H9 (cell line): Measurements from ENCODE around the gene SMLR1. TPM values are rescaled to one million over a fixed set of nuclear protein-coding genes. Genes with fewer than 3 reads are reported as not detected.

ENCODE experiments used
- DNase-seq: peaks from one replicate; pipeline ENCODE4 v3.0.0-alpha.2; 2017
- H2AFZ ChIP-seq: one replicate; pipeline ENCODE4 v1.6.1; 2013; ENCODE audit warnings: mild to moderate bottlenecking, low read length, control low read depth, moderate library complexity
- H2AK5ac ChIP-seq: 2 replicates; pipeline ENCODE4 v1.6.1; 2013; ENCODE audit warnings: low read length, control low read depth, mixed read lengths; ENCODE audit not compliant: insufficient read length
- H2BK120ac ChIP-seq: one replicate; pipeline ENCODE4 v1.6.1; 2013; ENCODE audit warnings: low read depth, mild to moderate bottlenecking, low read length, control low read depth, inconsistent platforms; ENCODE audit not compliant: poor library complexity, severe bottlenecking
- H2BK12ac ChIP-seq: 2 replicates; pipeline ENCODE4 v1.6.1; 2013; ENCODE audit warnings: low read length, control low read depth, mixed read lengths, low read depth; ENCODE audit not compliant: insufficient read length
- H2BK15ac ChIP-seq: 2 replicates; pipeline ENCODE4 v1.6.1; 2013; ENCODE audit warnings: low read depth, low read length, control low read depth
- H2BK20ac ChIP-seq: one replicate; pipeline ENCODE4 v1.6.1; 2013; ENCODE audit warnings: low read depth, mild to moderate bottlenecking, low read length, control low read depth, inconsistent platforms; ENCODE audit not compliant: poor library complexity, severe bottlenecking
- H2BK5ac ChIP-seq: 2 replicates; pipeline ENCODE4 v1.6.1; 2013; ENCODE audit warnings: low read length, control low read depth, mixed read lengths; ENCODE audit not compliant: insufficient read length
- H3K14ac ChIP-seq: 2 replicates; pipeline ENCODE4 v1.6.1; 2013; ENCODE audit warnings: low read length, control low read depth; ENCODE audit not compliant: insufficient read depth
- H3K18ac ChIP-seq: 2 replicates; pipeline ENCODE4 v1.6.1; 2013; ENCODE audit warnings: low read depth, mild to moderate bottlenecking, mixed read lengths, low read length, control low read depth; ENCODE audit not compliant: insufficient read length
- H3K23ac ChIP-seq: 2 replicates; pipeline ENCODE4 v1.6.1; 2013; ENCODE audit warnings: low read length, control low read depth, mixed read lengths, low read depth; ENCODE audit not compliant: insufficient read length
- H3K23me2 ChIP-seq: 2 replicates; pipeline ENCODE4 v1.6.1; 2013; ENCODE audit warnings: low read depth, mild to moderate bottlenecking, mixed read lengths, low read length, control low read depth; ENCODE audit not compliant: insufficient read length, poor library complexity, severe bottlenecking
- H3K27ac ChIP-seq: 2 replicates; pipeline ENCODE4 v1.5.1; 2013; ENCODE audit warnings: low read length, control low read depth, mixed read lengths, low read depth; ENCODE audit not compliant: insufficient read length
- H3K27me3 ChIP-seq: 2 replicates; pipeline ENCODE4 v1.6.1; 2013; ENCODE audit warnings: low read length, control low read depth, inconsistent platforms; ENCODE audit not compliant: insufficient read depth
- H3K4ac ChIP-seq: 2 replicates; pipeline ENCODE4 v1.6.1; 2013; ENCODE audit warnings: low read depth, mild to moderate bottlenecking, control low read depth, inconsistent platforms, low read length, moderate library complexity
- H3K4me1 ChIP-seq: 2 replicates; pipeline ENCODE4 v1.6.1; 2013; ENCODE audit warnings: low read length, control low read depth, inconsistent platforms; ENCODE audit not compliant: insufficient read depth
- H3K4me2 ChIP-seq: 2 replicates; pipeline ENCODE4 v1.6.1; 2013; ENCODE audit warnings: low read length, control low read depth, mixed read lengths; ENCODE audit not compliant: insufficient read length, insufficient read depth
- H3K56ac ChIP-seq: 2 replicates; pipeline ENCODE4 v1.6.1; 2013; ENCODE audit warnings: low read depth, mild to moderate bottlenecking, mixed read lengths, low read length, control low read depth; ENCODE audit not compliant: insufficient read length
- H3K79me1 ChIP-seq: 2 replicates; pipeline ENCODE4 v1.6.1; 2013; ENCODE audit warnings: low read depth, mild to moderate bottlenecking, moderate library complexity, low read length, control low read depth, inconsistent platforms; ENCODE audit not compliant: insufficient read depth, poor library complexity, severe bottlenecking
- H3K79me2 ChIP-seq: 2 replicates; pipeline ENCODE4 v1.6.1; 2013; ENCODE audit warnings: low read length, control low read depth, inconsistent platforms; ENCODE audit not compliant: insufficient read depth
- H3K9ac ChIP-seq: 2 replicates; pipeline ENCODE4 v1.6.1; 2013; ENCODE audit warnings: low read length, control low read depth, mixed read lengths; ENCODE audit not compliant: insufficient read length; ENCODE audit errors: extremely low read depth
- H3K9me3 ChIP-seq: one replicate; pipeline ENCODE4 v1.6.1; 2013; ENCODE audit warnings: low read depth, low read length, inconsistent platforms; ENCODE audit not compliant: control insufficient read depth
- H3T11ph ChIP-seq: one replicate; pipeline ENCODE4 v1.6.1; 2013; ENCODE audit warnings: mild to moderate bottlenecking, low read length, control low read depth, inconsistent platforms
- H4K20me1 ChIP-seq: one replicate; pipeline ENCODE4 v1.6.1; 2013; ENCODE audit not compliant: control insufficient read depth, insufficient read length, insufficient read depth
- H4K5ac ChIP-seq: 2 replicates; pipeline ENCODE4 v1.6.1; 2013; ENCODE audit warnings: low read depth, mild to moderate bottlenecking, mixed read lengths, low read length, control low read depth; ENCODE audit not compliant: insufficient read length
- H4K8ac ChIP-seq: replicated peaks from 2 replicates; pipeline ENCODE4 v1.6.1; 2013; ENCODE audit warnings: low read length, control low read depth, mixed read lengths, low read depth; ENCODE audit not compliant: insufficient read length
- H4K91ac ChIP-seq: 2 replicates; pipeline ENCODE4 v1.6.1; 2013; ENCODE audit warnings: low read depth, mild to moderate bottlenecking, moderate library complexity, mixed read lengths, low read length, control low read depth; ENCODE audit not compliant: insufficient read length
- H3K27ac Mint-ChIP-seq, 3 experiments: 2 replicates in 2 of 3; 3 replicates in 1 of 3; pipeline ENCODE4 v1.8.0; 2020 to 2021; ENCODE audit warnings: mixed read lengths in 3 of 3, mild to moderate bottlenecking in 1 of 3, moderate library complexity in 1 of 3
- H3K27me3 Mint-ChIP-seq: 2 replicates; pipeline ENCODE4 v1.8.0; 2021; ENCODE audit warnings: low read depth, mild to moderate bottlenecking, moderate library complexity, mixed read lengths
- H3K36me3 Mint-ChIP-seq, 3 experiments: 2 replicates in 2 of 3; 3 replicates in 1 of 3; pipeline ENCODE4 v1.8.0; 2020 to 2021; ENCODE audit warnings: low read depth in 3 of 3, mixed read lengths in 3 of 3; ENCODE audit not compliant: insufficient read depth in 1 of 3
- H3K4me1 Mint-ChIP-seq, 2 experiments: 2 replicates each; pipeline ENCODE4 v1.8.0; 2020; ENCODE audit warnings: mixed read lengths in 2 of 2
- H3K4me3 Mint-ChIP-seq, 2 experiments: 2 replicates in 1 of 2; 3 replicates in 1 of 2; pipeline ENCODE4 v1.8.0; 2020 to 2021; ENCODE audit warnings: mild to moderate bottlenecking in 2 of 2, mixed read lengths in 2 of 2, moderate library complexity in 1 of 2
- H3K9me3 Mint-ChIP-seq, 2 experiments: 2 replicates in 1 of 2; 3 replicates in 1 of 2; pipeline ENCODE4 v1.8.0; 2020; ENCODE audit warnings: mild to moderate bottlenecking in 2 of 2, mixed read lengths in 2 of 2, moderate library complexity in 1 of 2
- WGBS: extraction: QIAGEN DNeasy Blood & Tissue Kit; methylation state at CpG from one replicate; pipeline ENCODE4 v1.1.7; 2013; ENCODE audit warnings: missing lambda C conversion rate, low lambda C conversion rate, mixed read lengths; ENCODE audit not compliant: insufficient read length; ENCODE audit errors: extremely low coverage; 5-methylcytosine and 5-hydroxymethylcytosine counted together
- total RNA-seq: library from RNA; stranded (reverse); gene quantifications from 2 replicates; pipeline ENCODE4 v1.2.1, GENCODE V29; 2021
- TF ChIP-seq, protein P1 (sequence below): fragments of 200-600 bp; sonication (generic); conservative IDR thresholded peaks from 3 replicates; pipeline ENCODE4 v1.8.0; 2021; ENCODE audit warnings: antibody characterized with exemption, mild to moderate bottlenecking

SMLR1 gene
- total RNA-seq, 1 experiment from 2014 or later: not detected

DNA sequence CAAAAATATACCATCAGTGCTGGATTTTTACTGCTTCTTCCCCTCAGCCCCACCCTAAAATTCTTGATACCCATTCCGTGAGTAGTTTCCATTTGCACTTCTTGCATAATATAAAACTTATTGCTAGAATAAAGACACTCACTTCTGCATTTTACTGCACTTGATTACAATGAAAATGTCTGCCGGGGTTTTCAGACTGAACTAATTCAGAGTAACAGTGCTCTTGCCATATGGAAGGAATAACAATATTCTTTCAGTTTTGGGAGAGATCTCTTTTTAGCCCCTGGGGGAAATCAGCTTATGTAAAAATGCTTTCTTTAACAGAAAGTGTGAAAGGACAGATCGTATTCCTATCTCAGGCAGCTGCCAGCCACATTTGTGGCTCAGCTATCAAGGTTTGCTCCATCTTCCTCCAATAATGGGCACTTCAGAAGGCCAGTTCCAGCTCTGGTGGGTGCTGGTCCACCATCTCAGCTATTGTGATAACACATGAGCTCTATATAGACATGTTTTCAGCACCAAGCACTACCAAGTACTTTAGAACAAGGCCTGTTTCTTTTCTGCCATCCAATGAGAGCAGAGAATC, 8.9 kb downstream of the SMLR1 start:
- no peak overlapping the region for H3K18ac ChIP-seq
- H4K8ac ChIP-seq: no peak overlapping the region
- H3K23me2 ChIP-seq: no peaks in the 10 kb centered on the region
- no peaks in the 10 kb centered on the region for H3K9me3 ChIP-seq
- no peak overlapping the region for H3K56ac ChIP-seq
- TF ChIP-seq, protein P1, sequence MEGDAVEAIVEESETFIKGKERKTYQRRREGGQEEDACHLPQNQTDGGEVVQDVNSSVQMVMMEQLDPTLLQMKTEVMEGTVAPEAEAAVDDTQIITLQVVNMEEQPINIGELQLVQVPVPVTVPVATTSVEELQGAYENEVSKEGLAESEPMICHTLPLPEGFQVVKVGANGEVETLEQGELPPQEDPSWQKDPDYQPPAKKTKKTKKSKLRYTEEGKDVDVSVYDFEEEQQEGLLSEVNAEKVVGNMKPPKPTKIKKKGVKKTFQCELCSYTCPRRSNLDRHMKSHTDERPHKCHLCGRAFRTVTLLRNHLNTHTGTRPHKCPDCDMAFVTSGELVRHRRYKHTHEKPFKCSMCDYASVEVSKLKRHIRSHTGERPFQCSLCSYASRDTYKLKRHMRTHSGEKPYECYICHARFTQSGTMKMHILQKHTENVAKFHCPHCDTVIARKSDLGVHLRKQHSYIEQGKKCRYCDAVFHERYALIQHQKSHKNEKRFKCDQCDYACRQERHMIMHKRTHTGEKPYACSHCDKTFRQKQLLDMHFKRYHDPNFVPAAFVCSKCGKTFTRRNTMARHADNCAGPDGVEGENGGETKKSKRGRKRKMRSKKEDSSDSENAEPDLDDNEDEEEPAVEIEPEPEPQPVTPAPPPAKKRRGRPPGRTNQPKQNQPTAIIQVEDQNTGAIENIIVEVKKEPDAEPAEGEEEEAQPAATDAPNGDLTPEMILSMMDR: no peak
- peaks cover under 1% of the 10 kb centered on the region for H3K4me1 ChIP-seq
- no peak overlapping the region for H3T11ph ChIP-seq
- no peak overlapping the region for H2AK5ac ChIP-seq
- H3K27ac Mint-ChIP-seq: peak overlapping the region in 1 of 3 experiments; percentile 6; a peak in 1 of 7 replicates
- H3K27me3 ChIP-seq: no peaks in the 10 kb centered on the region
- H3K14ac ChIP-seq: no peak overlapping the region
- H2BK120ac ChIP-seq: no peak overlapping the region
- no peak overlapping the region for H2BK5ac ChIP-seq
- H2AFZ ChIP-seq: no peak overlapping the region
- H2BK20ac ChIP-seq: no peak overlapping the region
- no peak overlapping the region for H3K9ac ChIP-seq
- H3K4me3 Mint-ChIP-seq: no peak overlapping the region
- no peak overlapping the region for H3K4ac ChIP-seq
- no peak for DNase-seq
- WGBS: no CpG with 5 or more reads among the region's 3 CpGs
- no peaks in the 10 kb centered on the region for H3K27me3 Mint-ChIP-seq
- no peak overlapping the region for H4K5ac ChIP-seq
- H4K20me1 ChIP-seq: no peaks in the 10 kb centered on the region
- H3K79me2 ChIP-seq: no peaks in the 10 kb centered on the region
- H3K4me2 ChIP-seq: no peak overlapping the region
- no peaks in the 10 kb centered on the region for H3K79me1 ChIP-seq
- no peak overlapping the region for H4K91ac ChIP-seq
- H3K4me1 Mint-ChIP-seq: peaks cover 32% of the 10 kb centered on the region in 2 experiments
- no peak overlapping the region for H3K23ac ChIP-seq
- no peak overlapping the region for H2BK12ac ChIP-seq
- H3K27ac ChIP-seq: no peak overlapping the region
- H3K9me3 Mint-ChIP-seq: no peaks in the 10 kb centered on the region
- H3K36me3 Mint-ChIP-seq: peaks cover 0 to under 1% (median 0%) of the 10 kb centered on the region in 3 experiments; a peak in 2 of 7 replicates
- H2BK15ac ChIP-seq: no peak overlapping the region
